Activated CD4-positive, alpha-beta T cell treated with anti-CD3 and anti-CD28 coated beads, Interleukin-2, amount 10 ng/mL, durations not matched to agents 24 days and 14 days (primary cell): Measurements from ENCODE around the gene CAVIN4. TPM values are rescaled to one million over a fixed set of nuclear protein-coding genes. Genes with fewer than 3 reads are reported as not detected.
A peak's percentile ranks its signal among the peaks of the same experiment; 100 is the strongest.

Experiments
- DNase-seq: peaks from one replicate; pipeline ENCODE4 v3.0.0; 2022
- H3K27ac Mint-ChIP-seq: one replicate; pipeline ENCODE4 v1.8.0; 2022; ENCODE audit warnings: mild to moderate bottlenecking, mixed read lengths
- H3K27me3 Mint-ChIP-seq: one replicate; pipeline ENCODE4 v1.8.0; 2022; ENCODE audit warnings: mixed read lengths
- H3K36me3 Mint-ChIP-seq: one replicate; pipeline ENCODE4 v1.8.0; 2022; ENCODE audit warnings: low read depth, mild to moderate bottlenecking, mixed read lengths
- H3K4me1 Mint-ChIP-seq: one replicate; pipeline ENCODE4 v1.8.0; 2021; ENCODE audit warnings: mixed read lengths
- H3K4me3 Mint-ChIP-seq: one replicate; pipeline ENCODE4 v1.8.0; 2022; ENCODE audit warnings: mild to moderate bottlenecking, moderate library complexity, mixed read lengths
- H3K9me3 Mint-ChIP-seq: one replicate; pipeline ENCODE4 v1.8.0; 2021; ENCODE audit warnings: mixed read lengths
- intact Hi-C: fragments of 100-400 bp; cut with micrococcal nuclease; formaldehyde crosslinking; loops from one replicate; pipeline ENCODE4 v1.15.1; 2023
- total RNA-seq: library from RNA; stranded (reverse); gene quantifications from 2 replicates; pipeline ENCODE4 v1.2.3, GENCODE V29; 2022

Gene CAVIN4
- total RNA-seq, 1 donor from 2014 or later, result 0.21 TPM

DNA sequence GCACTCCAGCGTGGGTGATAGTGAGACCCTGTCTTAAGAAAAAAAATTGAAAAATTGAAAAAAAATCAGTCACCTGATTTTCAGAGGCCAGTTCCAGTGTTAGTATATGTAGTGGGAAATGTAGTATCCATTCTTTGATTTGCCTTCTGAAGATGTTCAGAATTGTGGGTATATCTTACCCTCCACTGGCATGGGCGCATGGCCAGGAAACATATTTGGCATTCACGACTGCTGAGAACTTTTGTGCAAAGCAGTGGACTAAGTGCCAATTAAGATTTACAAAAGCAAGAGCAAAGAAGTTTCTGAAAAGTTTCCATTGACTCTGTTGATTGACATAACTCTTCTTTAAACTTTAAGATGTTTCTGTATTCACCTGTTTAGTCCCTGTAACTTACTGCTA is 2.4 kb downstream of the CAVIN4 start:
- Mint-ChIP-seq H3K36me3 (no peaks in the 10 kb centered on the region), H3K27ac (no peak overlapping the region), H3K4me3 (no peak overlapping the region), H3K9me3 (no peaks in the 10 kb centered on the region), H3K27me3 (peaks cover 7% of the 10 kb centered on the region), H3K4me1 (no peaks in the 10 kb centered on the region)
- DNase-seq, result no peak
- intact Hi-C loops, result no loop called here

DNA sequence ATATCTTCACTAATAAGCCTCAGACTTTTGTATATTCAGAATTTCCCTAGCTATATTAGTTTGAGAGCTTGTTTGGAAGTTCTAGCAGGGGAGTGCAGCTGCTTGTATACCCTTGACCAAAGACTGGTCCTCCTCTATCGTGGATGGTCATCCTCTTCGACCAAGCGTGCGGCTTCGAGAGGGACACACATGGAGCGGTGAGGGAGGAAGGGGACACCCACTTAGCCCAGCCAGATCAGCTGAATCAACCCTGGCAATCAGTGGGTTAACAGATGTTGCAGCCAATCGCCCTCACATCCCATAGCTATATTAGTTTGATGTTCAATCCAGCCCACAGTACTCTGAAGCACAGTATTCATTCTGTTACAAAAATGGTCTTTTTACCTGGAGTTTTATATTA is 3.2 kb downstream of the CAVIN4 start:
- Mint-ChIP-seq H3K27me3 (peaks cover 7% of the 10 kb centered on the region), H3K4me3 (no peak overlapping the region), H3K9me3 (no peaks in the 10 kb centered on the region), H3K4me1 (no peaks in the 10 kb centered on the region), H3K27ac (no peak overlapping the region), H3K36me3 (no peaks in the 10 kb centered on the region)
- DNase-seq, result no peak
- intact Hi-C loops, result no loop called here

DNA sequence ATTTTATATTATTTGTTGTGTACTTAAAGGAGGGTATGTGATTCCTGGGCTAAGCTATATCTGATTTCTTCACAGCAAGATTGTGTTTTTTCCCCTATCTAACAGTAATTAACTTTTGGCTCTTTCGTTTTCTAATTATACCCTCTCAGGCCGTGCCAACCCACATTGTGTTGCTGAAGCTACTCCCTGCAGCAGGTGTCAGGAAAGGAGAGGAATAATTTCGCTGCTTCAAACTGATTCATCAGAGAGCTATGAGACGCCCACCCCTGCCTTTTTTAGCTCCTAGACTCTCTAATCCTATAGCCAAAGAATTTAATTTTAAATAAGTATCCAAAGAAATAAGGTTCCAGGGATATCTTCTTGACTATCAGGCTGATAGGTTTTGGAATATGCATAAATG is 3.8 kb downstream of the CAVIN4 start:
- H3K27ac Mint-ChIP-seq, result no peak overlapping the region
- no peak for DNase-seq
- no peak overlapping the region for H3K4me3 Mint-ChIP-seq
- H3K4me1 Mint-ChIP-seq, result no peaks in the 10 kb centered on the region
- no peaks in the 10 kb centered on the region for H3K36me3 Mint-ChIP-seq
- peaks cover 7% of the 10 kb centered on the region for H3K27me3 Mint-ChIP-seq
- intact Hi-C loops, result no loop called here
- H3K9me3 Mint-ChIP-seq, result no peaks in the 10 kb centered on the region

DNA sequence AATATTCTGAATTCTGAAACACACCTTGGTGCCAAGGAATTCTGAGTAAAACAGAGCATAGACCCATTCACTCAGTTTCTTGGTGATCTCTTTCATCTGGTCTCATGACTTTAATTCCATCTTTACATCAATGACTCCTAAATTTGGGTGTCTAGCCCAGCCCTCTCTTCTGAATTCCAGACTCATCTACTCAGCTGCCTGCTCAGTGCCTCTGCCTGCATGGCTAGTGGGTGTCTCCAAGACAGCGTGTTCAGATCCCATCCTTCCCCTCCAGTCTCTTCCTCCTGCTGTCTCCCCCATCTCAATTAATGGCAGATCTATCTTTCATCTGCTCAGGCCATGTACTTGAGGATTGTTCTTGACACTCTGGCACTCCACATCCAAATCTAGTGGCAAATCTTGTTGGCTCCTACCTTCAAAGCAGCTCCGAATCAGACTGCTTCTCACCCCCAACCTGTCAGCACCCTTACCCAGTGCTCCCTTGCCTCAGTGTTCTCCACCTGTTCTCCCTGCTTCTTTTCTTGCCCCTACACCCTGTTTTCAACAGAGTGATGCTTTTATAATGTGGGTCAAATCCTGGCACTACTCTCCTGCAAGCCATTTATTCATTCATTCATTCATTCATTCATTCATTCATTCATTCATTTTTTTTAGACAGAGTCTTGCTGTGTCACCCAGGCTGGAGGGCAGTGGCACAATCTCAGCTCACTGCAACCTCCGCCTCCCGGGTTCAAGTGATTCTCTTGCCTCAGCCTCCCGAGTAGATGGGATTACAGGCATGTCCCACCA is 5.3 kb downstream of the CAVIN4 start:
- no peak for DNase-seq
- Mint-ChIP-seq H3K27me3 (peaks cover 7% of the 10 kb centered on the region), H3K36me3 (no peaks in the 10 kb centered on the region), H3K27ac (no peak overlapping the region), H3K4me1 (no peaks in the 10 kb centered on the region), H3K9me3 (no peaks in the 10 kb centered on the region), H3K4me3 (no peak overlapping the region)
- intact Hi-C loops, result no loop called here

DNA sequence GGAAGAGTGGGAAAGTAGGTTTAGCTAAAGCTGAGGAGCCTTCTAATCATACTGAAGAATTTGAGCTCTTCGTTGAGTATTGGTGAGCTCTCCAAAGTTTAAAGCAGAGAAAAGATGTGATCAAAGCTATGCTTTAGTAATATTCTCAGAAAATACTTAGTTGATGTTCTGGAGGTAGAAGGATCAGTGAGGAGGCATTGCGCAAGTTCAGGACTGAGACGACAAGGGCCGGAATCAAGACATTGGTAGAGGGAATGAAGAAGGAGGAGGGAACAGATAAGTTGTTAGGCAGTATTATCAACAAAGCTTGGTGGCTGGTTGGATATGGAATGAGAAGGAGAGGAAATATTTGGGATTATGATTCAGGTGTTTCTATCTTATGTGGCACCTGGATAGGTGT is 7.1 kb downstream of the CAVIN4 start:
- intact Hi-C loops, result no loop called here
- Mint-ChIP-seq H3K9me3 (no peaks in the 10 kb centered on the region), H3K4me3 (no peak overlapping the region), H3K27ac (no peak overlapping the region), H3K27me3 (peaks cover 7% of the 10 kb centered on the region), H3K36me3 (no peaks in the 10 kb centered on the region), H3K4me1 (no peaks in the 10 kb centered on the region)
- no peak for DNase-seq

DNA sequence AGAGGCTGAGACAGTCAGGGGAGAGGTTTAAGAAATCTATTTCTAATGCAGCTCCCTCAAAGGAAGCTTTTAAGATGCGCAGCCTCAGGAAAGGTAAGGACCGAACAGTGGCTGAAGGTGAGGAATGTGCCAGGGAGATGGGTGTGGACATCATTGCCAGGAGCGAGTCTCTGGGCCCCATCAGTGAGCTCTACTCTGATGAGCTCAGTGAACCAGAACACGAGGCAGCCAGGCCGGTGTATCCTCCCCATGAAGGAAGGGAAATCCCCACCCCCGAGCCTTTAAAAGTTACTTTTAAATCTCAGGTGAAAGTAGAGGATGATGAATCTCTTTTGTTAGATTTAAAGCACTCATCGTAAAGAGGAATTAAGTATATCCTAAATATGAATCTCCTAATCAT is 8.2 kb downstream of the CAVIN4 start:
- H3K9me3 Mint-ChIP-seq, result no peaks in the 10 kb centered on the region

DNA sequence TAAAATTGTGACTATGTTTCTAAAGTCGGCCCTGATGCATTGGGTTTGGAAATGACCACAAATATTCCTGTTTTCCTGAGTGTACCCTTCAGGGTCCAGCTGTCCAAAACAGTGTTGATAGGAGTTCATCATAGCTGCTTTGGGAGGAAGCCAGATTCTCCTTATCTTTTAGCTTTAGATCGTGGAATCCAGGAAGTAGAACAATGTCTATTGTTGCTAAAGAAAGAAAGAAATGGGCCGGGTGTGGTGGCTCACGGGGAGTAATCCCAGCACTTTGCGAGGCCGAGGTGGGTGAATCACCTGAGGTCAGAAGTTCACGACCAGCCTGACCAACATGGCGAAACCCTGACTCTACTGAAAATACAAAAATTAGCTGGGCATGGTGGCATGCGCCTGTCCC is 9.5 kb downstream of the CAVIN4 start:
- H3K27me3 Mint-ChIP-seq, result no peaks in the 10 kb centered on the region
- no peak for DNase-seq
- no peaks in the 10 kb centered on the region for H3K9me3 Mint-ChIP-seq
- no peaks in the 10 kb centered on the region for H3K4me1 Mint-ChIP-seq
- intact Hi-C loops, result no loop called here
- no peaks in the 10 kb centered on the region for H3K36me3 Mint-ChIP-seq
- H3K4me3 Mint-ChIP-seq, result no peak overlapping the region
- no peak overlapping the region for H3K27ac Mint-ChIP-seq

More for the DNA sequence above, 8.2 kb downstream of the CAVIN4 start:
- no peak for DNase-seq
- no peak overlapping the region for H3K27ac Mint-ChIP-seq
- no peak overlapping the region for H3K4me3 Mint-ChIP-seq
- H3K36me3 Mint-ChIP-seq, result no peaks in the 10 kb centered on the region
- intact Hi-C loops, result no loop called here
- H3K4me1 Mint-ChIP-seq, result no peaks in the 10 kb centered on the region
- H3K27me3 Mint-ChIP-seq, result peaks cover 7% of the 10 kb centered on the region

DNA sequence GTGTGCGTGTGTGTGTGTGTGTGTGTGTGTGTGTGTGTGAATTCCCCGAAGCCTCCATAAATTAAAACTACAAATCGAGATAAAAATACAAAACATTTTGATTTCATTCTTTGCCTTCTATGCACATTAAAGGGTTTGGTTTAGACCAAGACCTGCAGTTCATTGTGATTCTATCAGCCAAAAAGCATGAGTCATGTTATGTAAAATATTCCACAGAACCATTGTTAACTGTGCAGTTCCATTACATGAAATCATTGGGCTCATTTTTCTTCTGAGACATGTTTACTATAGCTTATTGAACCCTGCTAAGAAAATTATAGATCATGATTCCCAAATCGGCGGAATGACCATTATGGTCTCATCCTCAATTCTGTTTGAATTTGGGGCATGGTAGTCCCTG is 11.7 kb downstream of the CAVIN4 start:
- Mint-ChIP-seq H3K27ac (no peak overlapping the region), H3K9me3 (no peaks in the 10 kb centered on the region), H3K27me3 (no peaks in the 10 kb centered on the region), H3K36me3 (no peaks in the 10 kb centered on the region), H3K4me3 (no peak overlapping the region), H3K4me1 (no peaks in the 10 kb centered on the region)
- no peak for DNase-seq
- intact Hi-C loops, result no loop called here

DNA sequence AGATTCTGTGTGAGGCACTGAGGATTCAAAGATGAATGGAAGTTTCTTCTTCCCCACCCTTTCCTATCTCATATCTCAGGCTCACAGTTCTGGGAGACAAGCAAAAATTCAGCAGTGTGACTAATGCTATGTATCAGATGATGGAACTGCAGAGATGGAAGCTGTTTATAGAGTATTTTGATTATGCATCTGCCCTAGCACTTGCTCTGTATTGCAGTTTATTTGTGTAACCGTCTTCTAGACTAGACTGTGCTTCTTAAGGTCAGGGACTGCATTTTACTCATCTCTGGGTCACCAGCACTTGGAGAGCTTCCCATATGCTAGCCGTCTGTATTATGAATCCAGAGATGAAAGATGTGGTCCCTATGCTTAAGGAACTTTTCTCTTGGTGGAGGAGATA is 12.6 kb downstream of the CAVIN4 start:
- Mint-ChIP-seq H3K27ac (no peak overlapping the region), H3K4me1 (peaks cover 2% of the 10 kb centered on the region), H3K36me3 (no peaks in the 10 kb centered on the region), H3K27me3 (no peaks in the 10 kb centered on the region), H3K9me3 (no peaks in the 10 kb centered on the region), H3K4me3 (no peak overlapping the region)
- no peak for DNase-seq
- intact Hi-C loops, result loop anchor here (10.0 kb wide), 2 partner anchors 786 to 1406 kb away; no protein-coding TSS in a partner anchor

DNA sequence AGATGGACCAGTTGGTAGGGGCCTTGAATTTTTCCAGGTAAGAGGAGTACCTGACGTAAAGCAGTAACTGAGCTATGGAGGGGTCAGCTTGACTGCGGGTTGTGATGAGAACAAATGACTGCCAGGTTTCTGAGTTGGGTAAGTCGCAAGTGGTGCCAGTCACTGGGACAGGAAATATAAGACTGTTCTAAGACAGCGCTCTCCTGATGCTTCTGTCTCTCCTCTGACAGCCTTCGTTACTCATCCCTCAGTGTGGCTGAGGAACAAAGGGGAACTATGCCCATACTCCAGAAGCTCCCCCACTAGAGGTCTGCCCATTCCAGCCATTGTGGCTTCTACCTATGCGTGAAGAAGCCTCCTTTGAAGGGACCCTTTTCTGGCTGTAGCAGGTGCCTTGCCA is 13.3 kb downstream of the CAVIN4 start:
- H3K27ac Mint-ChIP-seq, result no peak overlapping the region
- DNase-seq, result no peak
- no peaks in the 10 kb centered on the region for H3K9me3 Mint-ChIP-seq
- H3K27me3 Mint-ChIP-seq, result peaks cover 4% of the 10 kb centered on the region
- no peak overlapping the region for H3K4me3 Mint-ChIP-seq
- H3K36me3 Mint-ChIP-seq, result no peaks in the 10 kb centered on the region
- intact Hi-C loops, result loop anchor here (10.0 kb wide), 2 partner anchors 786 to 1406 kb away; no protein-coding TSS in a partner anchor
- peaks cover 2% of the 10 kb centered on the region for H3K4me1 Mint-ChIP-seq

DNA sequence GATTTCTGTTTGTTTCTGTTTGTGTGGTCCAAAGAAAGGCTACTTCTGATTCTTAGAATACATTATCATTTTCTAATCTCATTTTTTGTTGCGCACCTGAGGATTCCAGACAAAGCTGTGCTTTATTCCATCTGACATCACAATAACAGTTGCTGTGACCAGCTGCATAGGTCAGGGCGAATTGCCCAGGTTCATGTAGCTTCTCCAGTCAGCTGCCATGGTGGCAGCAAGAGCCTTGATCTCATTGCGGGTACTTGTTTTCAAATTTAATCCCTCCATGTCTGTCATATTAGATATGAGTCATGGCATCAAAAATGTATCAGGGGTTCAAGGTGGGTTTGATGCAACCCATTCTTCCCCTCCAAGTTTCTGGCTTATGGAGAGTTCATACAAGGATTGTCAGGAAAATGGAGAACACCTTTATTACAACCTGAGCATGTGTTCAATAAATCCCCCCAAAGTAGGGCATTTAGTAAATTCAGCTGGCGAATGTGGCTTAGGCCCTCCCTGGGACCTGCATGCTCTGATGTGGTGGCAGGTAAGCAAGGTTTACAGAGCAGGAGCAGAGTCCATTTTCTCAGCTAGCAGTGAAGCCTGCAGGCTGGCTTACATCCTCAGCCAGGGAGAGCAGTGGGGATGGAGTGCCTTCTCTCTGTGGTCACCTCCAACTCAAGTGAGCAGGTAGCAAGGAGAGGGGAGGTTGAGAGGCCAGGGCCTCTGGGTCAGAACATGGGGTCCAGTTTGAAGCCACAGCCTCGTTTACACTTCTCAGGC is 13.9 kb downstream of the CAVIN4 start:
- H3K9me3 Mint-ChIP-seq, result no peaks in the 10 kb centered on the region
- intact Hi-C loops, result loop anchor here (10.0 kb wide), 2 partner anchors 787 to 1407 kb away; no protein-coding TSS in a partner anchor

DNA sequence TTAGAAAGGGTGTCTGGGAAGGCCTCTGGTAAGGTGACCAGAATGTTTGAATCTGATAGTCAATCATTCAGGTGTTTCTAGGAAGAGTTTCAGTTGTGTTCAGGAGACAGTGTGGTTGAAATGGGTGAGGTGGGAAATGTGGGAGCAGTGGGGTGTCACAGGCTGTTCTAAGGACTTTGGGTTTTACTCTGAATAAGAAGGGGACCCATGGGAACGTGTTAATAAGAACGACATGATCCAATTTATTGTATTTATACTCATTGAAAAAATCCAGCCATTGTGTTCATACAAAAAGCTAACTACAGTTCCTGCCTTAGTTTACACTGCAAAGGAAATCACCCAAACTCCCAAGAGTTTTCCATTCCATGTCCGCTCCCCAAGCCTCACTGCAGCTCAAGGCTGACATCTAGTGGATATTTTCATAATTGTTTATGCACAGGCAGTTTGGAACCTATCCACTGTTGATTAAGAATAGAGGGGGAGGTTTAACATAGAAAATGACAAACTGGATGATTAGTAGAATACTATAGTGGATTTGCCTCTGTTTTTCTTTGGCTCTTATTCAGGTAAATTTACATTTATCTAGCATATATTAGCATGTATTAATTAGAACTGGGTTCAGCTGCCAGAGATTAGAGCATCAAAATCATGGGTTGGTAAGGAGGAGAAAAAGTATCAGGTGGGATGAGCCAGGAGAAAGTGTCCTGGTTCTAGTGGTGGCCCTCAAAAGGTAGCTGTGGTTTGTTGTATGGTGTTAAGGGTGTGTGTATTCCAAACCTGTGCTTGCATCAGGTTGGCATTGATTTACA is 17.7 kb downstream of the CAVIN4 start:
- H3K36me3 Mint-ChIP-seq, result no peaks in the 10 kb centered on the region
- intact Hi-C loops, result loop anchor here (1.0 to 10.0 kb wide), 6 partner anchors 90 to 1411 kb away; no protein-coding TSS in a partner anchor
- H3K4me1 Mint-ChIP-seq, result peaks cover 11% of the 10 kb centered on the region
- H3K27ac Mint-ChIP-seq, result no peak overlapping the region
- H3K27me3 Mint-ChIP-seq, result peaks cover 17% of the 10 kb centered on the region
- no peak overlapping the region for H3K4me3 Mint-ChIP-seq
- no peaks in the 10 kb centered on the region for H3K9me3 Mint-ChIP-seq
- peak; percentile 81 for DNase-seq

More for the DNA sequence above, 13.9 kb downstream of the CAVIN4 start:
- H3K27me3 Mint-ChIP-seq, result peaks cover 6% of the 10 kb centered on the region
- H3K27ac Mint-ChIP-seq, result no peak overlapping the region
- no peak for DNase-seq
- H3K4me3 Mint-ChIP-seq, result no peak overlapping the region
- H3K4me1 Mint-ChIP-seq, result peaks cover 2% of the 10 kb centered on the region
- H3K36me3 Mint-ChIP-seq, result no peaks in the 10 kb centered on the region

DNA sequence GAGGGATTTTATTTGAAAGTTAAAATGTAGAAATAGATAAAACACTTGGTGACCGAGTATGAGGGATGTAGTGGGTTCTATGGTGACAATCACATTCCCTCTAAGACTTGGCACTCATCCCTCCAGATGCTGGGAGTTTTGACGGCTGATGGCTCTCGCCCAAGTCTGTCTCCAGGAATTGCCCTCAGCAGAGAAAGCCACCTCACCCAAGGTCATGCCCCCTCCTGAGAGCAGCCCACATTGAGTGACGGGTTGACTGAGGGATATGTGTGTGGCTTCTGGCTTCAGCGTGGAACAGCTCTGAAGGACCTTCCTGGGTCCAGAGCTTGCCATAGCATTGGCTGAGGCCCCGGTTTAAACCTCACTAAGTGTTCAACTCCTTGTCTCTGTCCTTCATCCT is 19.4 kb downstream of the CAVIN4 start:
- no peak for DNase-seq
- intact Hi-C loops, result loop anchor here (5.0 to 10.0 kb wide), 5 partner anchors 160 to 1412 kb away; no protein-coding TSS in a partner anchor
- H3K4me3 Mint-ChIP-seq, result no peak overlapping the region
- H3K27me3 Mint-ChIP-seq, result peaks cover 17% of the 10 kb centered on the region
- H3K36me3 Mint-ChIP-seq, result no peaks in the 10 kb centered on the region
- H3K9me3 Mint-ChIP-seq, result no peaks in the 10 kb centered on the region
- no peak overlapping the region for H3K27ac Mint-ChIP-seq
- H3K4me1 Mint-ChIP-seq, result peaks cover 11% of the 10 kb centered on the region
